ENCODE data around the gene APBA2. TPM values are rescaled to one million over a fixed set of nuclear protein-coding genes. Genes with fewer than 3 reads are reported as not detected.

APBA2 gene
- polyA plus RNA-seq, 1 donor: 3.5 TPM

- no peak overlapping the region for H3K27ac ChIP-seq (ENCODE audit: low read length)
- H3K9me3 ChIP-seq (ENCODE audit: control insufficient read depth, low read depth, low read length): no peaks in the 10 kb centered on the region
- no peak for DNase-seq
- H3K4me1 ChIP-seq (ENCODE audit: control insufficient read depth, insufficient read depth, low read length): no peaks in the 10 kb centered on the region
- H3K36me3 ChIP-seq (ENCODE audit: control insufficient read depth, insufficient read depth, low read length): no peaks in the 10 kb centered on the region
- no CpG with 5 or more reads among the region's 21 CpGs for WGBS (ENCODE audit: insufficient coverage, low lambda C conversion rate)
- H3K27me3 ChIP-seq (ENCODE audit: control insufficient read depth, insufficient read depth, low read length): no peaks in the 10 kb centered on the region
- no peak overlapping the region for H3K4me3 ChIP-seq (ENCODE audit: low read length)
Measured at GRCh38 chr15:28991236-28992171, 105.7 kb downstream of the APBA2 start.

GRCh38 chr15:28992336-28992864, 106.6 kb downstream of the APBA2 start:
- Histone ChIP-seq H3K4me3 (ENCODE audit: low read length) (no peak overlapping the region), H3K9me3 (ENCODE audit: control insufficient read depth, low read depth, low read length) (no peaks in the 10 kb centered on the region), H3K27me3 (ENCODE audit: control insufficient read depth, insufficient read depth, low read length) (no peaks in the 10 kb centered on the region), H3K4me1 (ENCODE audit: control insufficient read depth, insufficient read depth, low read length) (no peaks in the 10 kb centered on the region), H3K27ac (ENCODE audit: low read length) (no peak overlapping the region), H3K36me3 (ENCODE audit: control insufficient read depth, insufficient read depth, low read length) (no peaks in the 10 kb centered on the region)
- no CpG with 5 or more reads among the region's 6 CpGs for WGBS (ENCODE audit: insufficient coverage, low lambda C conversion rate)
- no peak for DNase-seq

GRCh38 chr15:28993051-28993719, 107.4 kb downstream of the APBA2 start:
- WGBS (ENCODE audit: insufficient coverage, low lambda C conversion rate): 93% methylated on average over 2 of the region's 12 CpGs
- no peak overlapping the region for H3K27ac ChIP-seq (ENCODE audit: low read length)
- no peak for DNase-seq

GRCh38 chr15:28993720-28994053, 107.9 kb downstream of the APBA2 start:
- Histone ChIP-seq H3K27me3 (ENCODE audit: control insufficient read depth, insufficient read depth, low read length) (no peaks in the 10 kb centered on the region), H3K4me3 (ENCODE audit: low read length) (no peak overlapping the region), H3K36me3 (ENCODE audit: control insufficient read depth, insufficient read depth, low read length) (no peaks in the 10 kb centered on the region), H3K4me1 (ENCODE audit: control insufficient read depth, insufficient read depth, low read length) (no peaks in the 10 kb centered on the region), H3K27ac (ENCODE audit: low read length) (no peak overlapping the region), H3K9me3 (ENCODE audit: control insufficient read depth, low read depth, low read length) (no peaks in the 10 kb centered on the region)
- no CpG with 5 or more reads among the region's 7 CpGs for WGBS (ENCODE audit: insufficient coverage, low lambda C conversion rate)
- DNase-seq: no peak

More at GRCh38 chr15:28993051-28993719, 107.4 kb downstream of the APBA2 start:
- H3K4me3 ChIP-seq (ENCODE audit: low read length): no peak overlapping the region
- H3K9me3 ChIP-seq (ENCODE audit: control insufficient read depth, low read depth, low read length): no peaks in the 10 kb centered on the region
- H3K4me1 ChIP-seq (ENCODE audit: control insufficient read depth, insufficient read depth, low read length): no peaks in the 10 kb centered on the region
- H3K36me3 ChIP-seq (ENCODE audit: control insufficient read depth, insufficient read depth, low read length): no peaks in the 10 kb centered on the region
- no peaks in the 10 kb centered on the region for H3K27me3 ChIP-seq (ENCODE audit: control insufficient read depth, insufficient read depth, low read length)

GRCh38 chr15:28994142-28994830, 108.5 kb downstream of the APBA2 start:
- Histone ChIP-seq H3K36me3 (ENCODE audit: control insufficient read depth, insufficient read depth, low read length) (no peaks in the 10 kb centered on the region), H3K4me3 (ENCODE audit: low read length) (no peak overlapping the region), H3K9me3 (ENCODE audit: control insufficient read depth, low read depth, low read length) (no peaks in the 10 kb centered on the region), H3K27me3 (ENCODE audit: control insufficient read depth, insufficient read depth, low read length) (no peaks in the 10 kb centered on the region), H3K27ac (ENCODE audit: low read length) (no peak overlapping the region), H3K4me1 (ENCODE audit: control insufficient read depth, insufficient read depth, low read length) (no peaks in the 10 kb centered on the region)
- 100% methylated on average over 2 of the region's 14 CpGs for WGBS (ENCODE audit: insufficient coverage, low lambda C conversion rate)
- no peak for DNase-seq

GRCh38 chr15:28994831-28995596, 109.2 kb downstream of the APBA2 start:
- H3K36me3 ChIP-seq (ENCODE audit: control insufficient read depth, insufficient read depth, low read length): no peaks in the 10 kb centered on the region
- H3K27ac ChIP-seq (ENCODE audit: low read length): no peak overlapping the region
- no peaks in the 10 kb centered on the region for H3K9me3 ChIP-seq (ENCODE audit: control insufficient read depth, low read depth, low read length)
- H3K4me1 ChIP-seq (ENCODE audit: control insufficient read depth, insufficient read depth, low read length): no peaks in the 10 kb centered on the region
- H3K4me3 ChIP-seq (ENCODE audit: low read length): no peak overlapping the region
- no peak for DNase-seq
- 60% methylated on average over 3 of the region's 13 CpGs for WGBS (ENCODE audit: insufficient coverage, low lambda C conversion rate)
- no peaks in the 10 kb centered on the region for H3K27me3 ChIP-seq (ENCODE audit: control insufficient read depth, insufficient read depth, low read length)

GRCh38 chr15:28995705-28996104, 109.9 kb downstream of the APBA2 start:
- H3K27me3 ChIP-seq (ENCODE audit: control insufficient read depth, insufficient read depth, low read length): no peaks in the 10 kb centered on the region
- no peak overlapping the region for H3K27ac ChIP-seq (ENCODE audit: low read length)
- H3K4me1 ChIP-seq (ENCODE audit: control insufficient read depth, insufficient read depth, low read length): no peaks in the 10 kb centered on the region
- H3K36me3 ChIP-seq (ENCODE audit: control insufficient read depth, insufficient read depth, low read length): no peaks in the 10 kb centered on the region
- no peaks in the 10 kb centered on the region for H3K9me3 ChIP-seq (ENCODE audit: control insufficient read depth, low read depth, low read length)
- no peak overlapping the region for H3K4me3 ChIP-seq (ENCODE audit: low read length)
- WGBS (ENCODE audit: insufficient coverage, low lambda C conversion rate): 100% methylated on average over 1 of the region's 9 CpGs
- DNase-seq: no peak

- H3K9me3 ChIP-seq (ENCODE audit: control insufficient read depth, low read depth, low read length): no peaks in the 10 kb centered on the region
- DNase-seq: no peak
- no peak overlapping the region for H3K27ac ChIP-seq (ENCODE audit: low read length)
- WGBS (ENCODE audit: insufficient coverage, low lambda C conversion rate): no CpG with 5 or more reads among the region's 5 CpGs
- H3K36me3 ChIP-seq (ENCODE audit: control insufficient read depth, insufficient read depth, low read length): no peaks in the 10 kb centered on the region
- no peaks in the 10 kb centered on the region for H3K4me1 ChIP-seq (ENCODE audit: control insufficient read depth, insufficient read depth, low read length)
- no peak overlapping the region for H3K4me3 ChIP-seq (ENCODE audit: low read length)
- no peaks in the 10 kb centered on the region for H3K27me3 ChIP-seq (ENCODE audit: control insufficient read depth, insufficient read depth, low read length)
Measured at GRCh38 chr15:28996289-28996688, 110.5 kb downstream of the APBA2 start.

GRCh38 chr15:28996953-28997352, 111.2 kb downstream of the APBA2 start:
- WGBS (ENCODE audit: insufficient coverage, low lambda C conversion rate): no CpG with 5 or more reads among the region's 5 CpGs
- DNase-seq: no peak
- H3K27me3 ChIP-seq (ENCODE audit: control insufficient read depth, insufficient read depth, low read length): no peaks in the 10 kb centered on the region
- no peak overlapping the region for H3K27ac ChIP-seq (ENCODE audit: low read length)
- no peaks in the 10 kb centered on the region for H3K4me1 ChIP-seq (ENCODE audit: control insufficient read depth, insufficient read depth, low read length)
- no peaks in the 10 kb centered on the region for H3K9me3 ChIP-seq (ENCODE audit: control insufficient read depth, low read depth, low read length)
- H3K36me3 ChIP-seq (ENCODE audit: control insufficient read depth, insufficient read depth, low read length): no peaks in the 10 kb centered on the region
- H3K4me3 ChIP-seq (ENCODE audit: low read length): no peak overlapping the region

- 71% methylated on average over 1 of the region's 4 CpGs for WGBS (ENCODE audit: insufficient coverage, low lambda C conversion rate)
- DNase-seq: no peak
- Histone ChIP-seq H3K4me1 (ENCODE audit: control insufficient read depth, insufficient read depth, low read length) (no peaks in the 10 kb centered on the region), H3K36me3 (ENCODE audit: control insufficient read depth, insufficient read depth, low read length) (no peaks in the 10 kb centered on the region), H3K27me3 (ENCODE audit: control insufficient read depth, insufficient read depth, low read length) (no peaks in the 10 kb centered on the region), H3K4me3 (ENCODE audit: low read length) (no peak overlapping the region), H3K27ac (ENCODE audit: low read length) (no peak overlapping the region), H3K9me3 (ENCODE audit: control insufficient read depth, low read depth, low read length) (no peaks in the 10 kb centered on the region)
Measured at GRCh38 chr15:28997791-28998190, 112.0 kb downstream of the APBA2 start.
